ENCODE data around the gene USP13.

DNA sequence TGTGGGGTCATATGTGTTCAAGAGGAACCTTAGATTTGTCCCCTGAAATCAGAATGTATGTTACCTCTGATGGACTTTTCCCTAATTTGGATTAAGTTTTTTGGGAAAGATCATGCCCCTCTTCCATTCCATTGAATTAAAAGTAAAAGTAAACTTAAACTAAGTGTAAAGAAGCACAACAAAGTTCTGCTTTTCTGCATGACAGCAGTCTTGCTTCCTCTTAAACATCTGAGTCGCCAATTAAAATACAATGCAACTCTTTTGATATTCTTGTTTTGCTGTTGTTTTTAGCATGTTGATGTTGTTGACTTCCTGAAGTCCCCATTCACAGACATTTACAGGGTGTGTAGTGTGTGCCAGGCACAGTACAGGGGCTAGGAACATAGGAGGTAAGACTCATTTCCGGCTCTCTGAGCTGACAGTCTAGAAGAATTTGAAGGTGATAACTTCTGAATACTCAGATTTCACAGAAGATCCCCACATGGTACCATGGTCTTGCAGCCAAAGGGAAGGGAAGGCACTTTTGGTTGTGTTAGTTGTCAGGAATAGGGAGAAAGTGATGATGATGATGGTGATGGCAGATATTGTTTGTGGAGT, 45.0 kb downstream of the USP13 start:
- TF ChIP-seq, protein P1, sequence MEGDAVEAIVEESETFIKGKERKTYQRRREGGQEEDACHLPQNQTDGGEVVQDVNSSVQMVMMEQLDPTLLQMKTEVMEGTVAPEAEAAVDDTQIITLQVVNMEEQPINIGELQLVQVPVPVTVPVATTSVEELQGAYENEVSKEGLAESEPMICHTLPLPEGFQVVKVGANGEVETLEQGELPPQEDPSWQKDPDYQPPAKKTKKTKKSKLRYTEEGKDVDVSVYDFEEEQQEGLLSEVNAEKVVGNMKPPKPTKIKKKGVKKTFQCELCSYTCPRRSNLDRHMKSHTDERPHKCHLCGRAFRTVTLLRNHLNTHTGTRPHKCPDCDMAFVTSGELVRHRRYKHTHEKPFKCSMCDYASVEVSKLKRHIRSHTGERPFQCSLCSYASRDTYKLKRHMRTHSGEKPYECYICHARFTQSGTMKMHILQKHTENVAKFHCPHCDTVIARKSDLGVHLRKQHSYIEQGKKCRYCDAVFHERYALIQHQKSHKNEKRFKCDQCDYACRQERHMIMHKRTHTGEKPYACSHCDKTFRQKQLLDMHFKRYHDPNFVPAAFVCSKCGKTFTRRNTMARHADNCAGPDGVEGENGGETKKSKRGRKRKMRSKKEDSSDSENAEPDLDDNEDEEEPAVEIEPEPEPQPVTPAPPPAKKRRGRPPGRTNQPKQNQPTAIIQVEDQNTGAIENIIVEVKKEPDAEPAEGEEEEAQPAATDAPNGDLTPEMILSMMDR (IDR thresholded peaks at IDR 0.05): no peak
- TF ChIP-seq POLR2A (IDR thresholded peaks at IDR 0.05): no peak
